ENCODE results near the gene STIMATE.

STIMATE gene

DNA sequence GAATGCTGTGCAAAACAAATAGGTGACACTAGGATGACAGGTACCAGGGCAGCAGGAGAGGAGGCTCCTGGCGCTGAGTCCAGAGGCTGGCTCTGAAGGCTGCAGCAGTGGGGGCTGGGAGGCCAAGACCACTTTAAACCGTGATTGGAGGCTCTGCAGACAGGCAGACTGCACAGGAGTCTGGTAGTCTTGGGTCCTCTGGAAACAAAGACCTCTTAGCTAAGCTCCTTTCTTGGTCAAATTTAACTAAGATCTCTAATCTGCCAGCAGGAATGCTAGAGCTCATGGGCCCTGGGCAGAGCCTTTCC, 58.1 kb downstream of the STIMATE start:
- DNase-seq = no peak

DNA sequence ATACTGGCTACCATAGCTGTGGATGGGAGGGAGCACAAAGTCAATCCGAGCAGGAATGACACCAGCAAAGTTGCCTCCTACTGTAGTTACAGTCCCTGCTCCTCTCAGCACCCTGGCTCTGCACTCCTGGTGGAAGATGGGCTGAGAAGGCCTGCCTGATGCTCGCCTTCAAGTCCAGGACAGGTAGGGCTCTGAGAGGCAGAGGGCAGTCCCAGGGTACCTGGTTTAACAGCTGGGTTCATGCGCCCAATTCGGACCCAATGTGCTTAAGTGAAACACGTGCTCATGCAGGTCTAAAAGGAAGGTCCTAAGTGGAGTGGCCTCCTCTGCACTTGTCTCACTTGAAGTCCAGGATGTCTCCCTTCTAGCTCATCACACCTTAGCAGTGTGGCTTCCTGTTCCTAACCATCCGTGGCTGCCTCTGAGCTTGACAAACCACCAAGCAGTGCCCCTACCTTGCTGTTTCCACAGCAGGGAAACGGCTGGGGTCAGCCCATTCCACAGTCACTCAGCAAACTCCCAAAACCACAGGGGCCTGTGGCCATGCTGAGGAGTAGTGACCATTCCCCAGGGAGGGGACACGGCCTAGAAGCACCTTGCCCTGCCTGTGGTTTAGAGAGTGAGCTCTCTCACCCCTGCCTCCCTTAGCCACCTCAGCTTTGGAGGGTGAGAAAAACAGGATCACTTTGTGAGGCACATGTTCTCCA, 58.6 kb downstream of the STIMATE start:
- no peak for DNase-seq

DNA sequence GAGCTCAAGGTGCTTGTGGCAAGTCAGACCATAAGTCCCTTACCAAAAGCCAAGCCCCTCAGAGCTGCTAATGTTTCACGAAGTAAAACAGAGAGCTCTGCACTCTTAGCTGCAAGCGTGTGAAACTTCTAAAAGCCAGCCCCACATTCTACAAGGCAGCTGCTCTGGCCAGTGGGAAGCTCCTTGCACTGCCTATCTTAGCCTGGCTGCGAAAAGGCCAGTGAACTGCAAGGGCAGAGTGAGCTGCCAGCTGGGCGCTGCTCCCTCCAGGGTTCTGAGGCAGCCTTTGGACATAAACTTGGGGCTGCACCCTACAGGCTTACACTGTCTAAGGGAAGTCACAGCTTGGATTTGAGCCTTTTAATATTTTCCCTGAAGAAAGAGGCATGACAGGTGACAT, 60.4 kb downstream of the STIMATE start:
- no peak for DNase-seq

GRCh38 chr3:52836471-52836845, 60.9 kb downstream of the STIMATE start:
- DNase-seq = no peak

DNA sequence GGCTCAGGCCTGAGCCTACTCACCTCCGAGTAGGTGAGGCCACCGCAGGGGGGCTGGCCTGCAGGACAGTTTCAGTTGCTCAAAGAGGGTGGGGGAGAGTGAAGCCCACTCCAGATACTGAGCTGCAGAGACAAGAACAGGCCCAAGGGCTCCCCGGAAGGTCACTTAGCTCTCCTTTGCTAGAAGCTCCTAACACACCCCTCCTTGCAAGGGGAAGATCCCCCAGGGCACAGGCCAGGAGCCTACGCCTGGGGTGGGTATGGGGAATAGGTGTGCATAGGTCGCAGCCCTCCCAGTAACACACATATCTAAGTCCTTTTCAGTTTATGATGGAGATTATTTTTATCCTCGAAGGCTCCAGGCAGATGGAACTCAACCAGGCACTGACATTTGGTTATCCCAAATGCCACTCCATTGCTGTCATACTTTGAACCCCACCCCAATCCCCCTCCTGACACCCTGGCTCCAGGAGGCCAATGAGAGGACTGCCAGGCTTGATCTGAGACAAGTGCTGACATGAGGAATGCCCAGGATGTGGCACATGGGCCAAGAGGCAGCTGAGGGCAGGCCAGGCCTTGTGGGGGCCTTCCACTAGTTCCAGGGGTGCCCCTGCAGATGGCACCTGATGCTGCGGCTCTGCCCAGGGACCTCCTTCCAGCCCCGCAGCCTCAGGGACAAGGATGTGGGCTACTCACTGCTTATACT, 61.4 kb downstream of the STIMATE start:
- no peak for DNase-seq

DNA sequence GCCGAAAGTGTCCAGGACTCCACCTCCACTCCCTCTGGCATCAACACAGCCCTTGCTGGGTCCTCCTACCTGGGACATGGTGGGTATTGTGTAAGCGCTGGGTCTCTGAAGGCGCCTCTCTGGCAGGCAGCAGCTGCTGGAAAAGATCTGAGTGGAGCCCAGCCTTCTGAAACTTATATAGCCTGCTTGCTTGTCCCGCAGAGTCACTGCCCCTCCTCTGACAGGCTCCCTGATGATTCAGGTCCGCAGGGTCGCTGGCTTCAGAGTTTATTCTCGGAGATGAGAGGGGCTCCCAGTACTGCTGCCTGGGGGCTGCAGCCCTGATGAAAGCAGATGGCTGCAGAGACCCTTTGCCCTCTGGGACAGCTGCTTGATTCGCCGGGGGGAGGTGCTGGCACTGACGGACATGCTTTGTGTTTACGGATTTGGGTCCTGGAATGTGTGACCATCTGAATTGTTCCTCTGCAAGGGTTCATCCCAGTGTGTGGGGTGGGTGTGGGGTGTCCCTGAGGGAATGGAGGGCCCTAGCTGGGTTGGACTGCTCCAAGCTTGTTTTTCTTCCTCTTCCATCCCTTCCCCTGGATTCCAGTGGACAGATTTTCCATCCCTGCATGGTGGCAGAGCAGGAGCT, 62.4 kb downstream of the STIMATE start, which contains the start of gene MUSTN1:
MUSTN1 (minus strand) TSS at position 149 of the 631 bp plus-strand sequence; CDS start at position 78, 71 bp downstream.
- no peak for DNase-seq

- DNase-seq = no peak
These were observed 64.1 kb downstream of the STIMATE start for GRCh38 chr3:52833202-52833601.

- no peak for DNase-seq
These were observed 65.6 kb downstream of the STIMATE start for GRCh38 chr3:52831500-52832301.

DNA sequence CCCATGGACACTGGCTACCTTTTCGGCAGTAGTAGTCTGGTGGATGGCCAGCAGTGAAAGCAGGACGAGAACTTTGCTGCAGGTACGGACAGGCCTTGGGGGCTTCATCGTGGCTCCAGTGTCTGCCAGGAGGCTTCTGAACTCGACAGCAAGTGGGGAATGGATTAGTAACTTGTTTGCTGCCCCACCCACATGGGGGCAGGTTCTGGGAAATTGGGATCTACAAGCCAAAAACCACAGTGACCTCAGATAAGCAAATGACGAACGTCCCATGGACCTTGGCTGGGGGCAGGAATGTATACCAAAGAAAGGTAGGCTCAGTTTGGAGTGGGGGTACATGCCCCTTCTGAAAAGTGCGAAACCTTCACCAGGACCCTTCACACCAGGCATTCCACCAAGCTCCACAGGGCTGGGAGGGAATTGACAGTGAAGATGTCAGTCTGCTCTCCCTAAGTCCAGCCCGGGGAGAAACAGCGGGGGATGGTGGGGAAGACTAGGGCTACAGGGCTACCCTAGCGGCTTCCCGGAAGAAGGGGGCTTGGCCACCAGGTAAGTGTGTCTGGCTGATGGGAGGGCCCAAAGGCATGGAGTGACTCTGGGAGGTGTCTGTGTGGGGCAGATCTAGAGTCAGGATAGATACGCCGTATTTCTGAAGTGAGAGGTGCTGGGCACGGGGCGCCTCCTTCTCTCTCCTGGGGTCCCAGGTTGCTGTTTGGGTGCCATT, 66.7 kb downstream of the STIMATE start, which contains the start of gene ITIH4:
ITIH4 (minus strand) TSS at position 138 of the 724 bp plus-strand sequence; CDS start at position 108, 30 bp downstream.
- no peak for DNase-seq

GRCh38 chr3:52829906-52830463, 67.4 kb downstream of the STIMATE start:
- DNase-seq = no peak

GRCh38 chr3:52829482-52829881, 67.9 kb downstream of the STIMATE start:
- DNase-seq = no peak

GRCh38 chr3:52827866-52828376, 69.4 kb downstream of the STIMATE start:
- DNase-seq = no peak

GRCh38 chr3:52827441-52827840, 69.9 kb downstream of the STIMATE start:
- no peak for DNase-seq

DNA sequence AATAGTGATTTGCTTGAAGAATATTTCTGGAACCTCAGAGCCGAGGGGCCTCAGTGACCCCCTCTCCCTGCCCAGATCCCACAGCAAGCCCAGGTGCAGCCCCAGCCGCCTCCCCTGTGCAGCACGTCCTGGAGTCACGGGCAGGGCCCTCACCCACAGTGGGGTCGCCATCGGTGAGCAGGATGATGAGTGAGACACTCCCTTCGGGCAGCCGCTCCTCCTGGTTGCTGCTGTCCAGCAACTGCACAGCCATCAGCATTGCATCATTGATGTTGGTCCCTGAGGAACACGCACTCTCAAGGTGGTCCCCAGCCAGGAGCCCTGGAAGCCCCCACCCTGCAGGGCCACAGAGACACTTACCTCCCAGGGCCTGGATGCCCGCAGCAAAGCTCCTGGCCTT, 73.3 kb downstream of the STIMATE start:
- DNase-seq = no peak

DNA sequence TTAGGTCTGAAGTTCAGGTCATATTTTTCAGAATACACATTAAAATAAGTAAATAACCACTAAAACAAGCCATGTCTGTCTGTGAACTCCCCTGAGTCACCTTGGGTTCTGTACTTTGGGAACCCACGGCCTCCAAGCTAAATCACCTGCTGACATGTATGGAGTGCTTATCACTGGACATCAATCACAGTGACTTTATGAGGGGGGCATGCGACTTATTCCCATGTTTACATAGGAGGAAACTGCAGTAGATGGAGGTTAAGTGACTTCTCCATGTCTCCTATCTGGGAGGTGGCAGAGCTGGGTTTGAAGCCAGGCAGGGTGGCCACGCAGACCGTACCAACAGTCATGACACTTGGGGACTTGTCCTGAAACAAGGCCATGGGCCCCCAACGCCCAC, 75.0 kb downstream of the STIMATE start:
- DNase-seq = no peak

DNA sequence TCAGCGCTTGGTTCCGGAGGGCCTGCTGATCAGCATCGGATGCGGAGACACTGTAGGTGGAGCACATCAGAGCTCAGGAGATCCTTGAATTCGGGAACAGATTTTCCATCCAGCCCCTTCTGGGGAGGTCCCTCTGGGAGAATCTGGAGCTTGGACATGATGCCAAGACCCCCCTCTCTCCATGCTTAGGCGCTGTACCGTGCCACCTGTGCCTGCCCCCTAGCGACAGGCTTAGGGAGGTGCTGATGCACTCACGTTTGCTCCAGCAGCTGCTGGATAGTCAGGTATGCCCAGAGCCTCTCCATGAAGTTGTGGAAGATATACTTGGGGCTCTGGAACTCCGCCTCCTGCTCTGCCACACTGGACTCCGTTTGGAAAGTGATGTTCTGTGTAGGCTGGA, 76.6 kb downstream of the STIMATE start:
- DNase-seq = no peak

- DNase-seq = no peak
These were observed 77.4 kb downstream of the STIMATE start for GRCh38 chr3:52819936-52820335.

DNA sequence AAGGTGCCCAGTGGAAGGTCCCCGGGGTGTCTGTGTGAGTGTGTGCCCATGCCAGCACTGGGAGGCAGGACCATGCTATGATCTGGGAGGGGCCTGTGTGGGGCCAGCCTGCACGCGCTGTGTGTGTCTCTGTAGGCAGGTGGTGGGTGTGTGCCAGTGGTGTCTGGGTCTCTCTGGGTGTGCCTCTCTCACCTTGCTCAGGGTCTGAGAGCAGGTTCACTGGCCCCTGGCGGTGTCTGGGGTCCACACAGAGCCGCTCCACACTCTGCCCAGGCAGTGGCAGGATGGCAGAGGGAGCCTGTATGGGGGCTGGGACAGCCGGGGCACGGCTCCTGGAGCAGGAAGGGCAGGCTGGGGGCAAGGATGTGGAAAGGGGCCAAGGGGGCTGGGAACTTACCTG, 79.5 kb downstream of the STIMATE start:
- DNase-seq = no peak

- no peak for DNase-seq
These were observed 80.1 kb downstream of the STIMATE start for GRCh38 chr3:52817221-52817620.

DNA sequence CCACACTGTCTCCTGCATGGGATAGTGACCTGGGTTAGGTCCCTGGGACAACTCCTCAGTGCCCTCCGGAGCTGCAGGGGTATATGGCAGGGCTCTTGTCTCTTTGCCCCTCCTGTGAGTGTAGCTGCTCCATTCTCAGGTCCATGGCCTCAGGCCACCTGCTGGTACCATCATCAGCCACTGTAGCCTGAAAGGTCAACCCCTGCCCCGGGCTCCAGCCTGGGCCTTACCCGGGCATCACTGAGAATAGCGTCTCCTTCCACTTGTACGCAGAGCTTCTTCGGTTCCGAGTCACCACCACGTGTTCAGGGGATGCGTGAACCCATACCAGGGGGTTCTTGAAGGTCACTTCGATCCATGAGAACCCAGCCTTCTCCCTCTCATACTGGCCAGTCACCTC, 80.7 kb downstream of the STIMATE start:
- no peak for DNase-seq

DNA sequence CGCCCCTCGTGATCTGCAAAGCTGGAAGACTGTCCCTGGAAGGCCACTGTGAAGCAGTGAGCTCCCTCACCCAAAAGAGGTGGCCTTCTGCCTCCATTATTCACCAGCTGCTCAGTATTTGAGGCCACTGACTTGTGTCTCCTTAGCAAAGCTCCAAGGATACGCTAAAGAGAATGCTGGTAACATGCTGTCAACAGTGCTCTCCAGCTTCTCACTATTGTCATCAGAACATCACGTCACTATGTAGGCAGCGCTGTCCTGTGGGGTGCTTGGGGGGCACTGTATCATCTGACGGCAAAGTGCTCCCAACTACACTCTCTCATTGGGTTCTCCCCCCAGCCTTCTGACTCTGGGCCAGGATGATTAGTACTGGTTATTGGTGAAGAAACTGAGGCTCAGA, 81.1 kb downstream of the STIMATE start:
- DNase-seq = no peak

GRCh38 chr3:52813810-52814209, 83.5 kb downstream of the STIMATE start:
- no peak for DNase-seq
